ENCODE results near the gene OR10H5.
"Not testable (repeated sequence)": the region's sequence is repeated elsewhere in the genome, so short reads cannot be mapped to it uniquely, and the experiment has no call there.

The OR10H5 gene

GRCh38 chr19:15769586-15769985 lies 17.9 kb upstream of the OR10H5 start:
- DNase-seq (ENCODE audit: low read depth), result no peak
- TF ChIP-seq CTCF (IDR thresholded peaks at IDR 0.05; ENCODE audit: control insufficient read depth, insufficient read depth, low read depth, low read length, missing control alignments), result no peak
- H3K4me3 ChIP-seq (ENCODE audit: control insufficient read depth, low read depth, low read length), result no peak overlapping the region

- not testable (repeated sequence) for DNase-seq (ENCODE audit: low read depth); H3K4me3 ChIP-seq (ENCODE audit: control insufficient read depth, low read depth, low read length)
Measured at GRCh38 chr19:15774159-15774558, 13.3 kb upstream of the OR10H5 start.

- DNase-seq (ENCODE audit: low read depth), result no peak
- H3K4me3 ChIP-seq (ENCODE audit: control insufficient read depth, low read depth, low read length), result no peak overlapping the region
- TF ChIP-seq CTCF (IDR thresholded peaks at IDR 0.05; ENCODE audit: control insufficient read depth, insufficient read depth, low read depth, low read length, missing control alignments), result no peak
Measured at GRCh38 chr19:15775249-15775648, 12.2 kb upstream of the OR10H5 start.

- no peak for TF ChIP-seq CTCF (IDR thresholded peaks at IDR 0.05; ENCODE audit: control insufficient read depth, insufficient read depth, low read depth, low read length, missing control alignments)
- no peak for DNase-seq (ENCODE audit: low read depth)
- H3K4me3 ChIP-seq (ENCODE audit: control insufficient read depth, low read depth, low read length), result no peak overlapping the region
Measured at GRCh38 chr19:15776264-15776663, 11.2 kb upstream of the OR10H5 start.

- DNase-seq (ENCODE audit: low read depth), result no peak
- H3K4me3 ChIP-seq (ENCODE audit: control insufficient read depth, low read depth, low read length), result no peak overlapping the region
- no peak for TF ChIP-seq CTCF (IDR thresholded peaks at IDR 0.05; ENCODE audit: control insufficient read depth, insufficient read depth, low read depth, low read length, missing control alignments)
Measured at GRCh38 chr19:15776991-15777970, 10.2 kb upstream of the OR10H5 start.

GRCh38 chr19:15779756-15780476 lies 7.5 kb upstream of the OR10H5 start:
- DNase-seq (ENCODE audit: low read depth), result no peak
- no peak for TF ChIP-seq CTCF (IDR thresholded peaks at IDR 0.05; ENCODE audit: control insufficient read depth, insufficient read depth, low read depth, low read length, missing control alignments)
- no peak overlapping the region for H3K4me3 ChIP-seq (ENCODE audit: control insufficient read depth, low read depth, low read length)

All from AG09309 (cell line).